ENCODE results near the gene AK9.
A peak's percentile ranks its signal among the peaks of the same experiment; 100 is the strongest.

The AK9 gene

GRCh38 chr6:109695468-109695867 is 4.5 kb upstream of the AK9 start:
- no peak for DNase-seq

GRCh38 chr6:109693111-109693510 is 2.1 kb upstream of the AK9 start:
- no peak for DNase-seq

- DNase-seq, result peak; percentile 43
Observed at GRCh38 chr6:109690373-109690736, 647 bp downstream of the AK9 start.

- DNase-seq, result no peak
Observed at GRCh38 chr6:109687271-109687761, 3.7 kb downstream of the AK9 start.

- DNase-seq, result no peak
Observed at GRCh38 chr6:109686566-109687265, 4.3 kb downstream of the AK9 start.

- DNase-seq, result peak; percentile 35
Observed at GRCh38 chr6:109678661-109679505, 12.1 kb downstream of the AK9 start.

GRCh38 chr6:109678240-109678639 is 12.8 kb downstream of the AK9 start:
- no peak for DNase-seq

- no peak for DNase-seq
Observed at GRCh38 chr6:109676724-109677123, 14.3 kb downstream of the AK9 start.

- DNase-seq, result no peak
Observed at GRCh38 chr6:109672839-109673238, 18.2 kb downstream of the AK9 start.

- no peak for DNase-seq
Observed at GRCh38 chr6:109672175-109672574, 18.8 kb downstream of the AK9 start.

GRCh38 chr6:109671733-109672132 is 19.3 kb downstream of the AK9 start:
- no peak for DNase-seq

GRCh38 chr6:109669811-109670210 is 21.2 kb downstream of the AK9 start:
- no peak for DNase-seq

GRCh38 chr6:109662192-109662591 is 28.8 kb downstream of the AK9 start:
- DNase-seq, result no peak

GRCh38 chr6:109660526-109661320 is 30.3 kb downstream of the AK9 start:
- DNase-seq, result no peak

GRCh38 chr6:109655761-109656262 is 35.2 kb downstream of the AK9 start:
- DNase-seq, result no peak

- DNase-seq, result no peak
Observed at GRCh38 chr6:109653264-109653663, 37.7 kb downstream of the AK9 start.

GRCh38 chr6:109644131-109644530 is 46.9 kb downstream of the AK9 start:
- DNase-seq, result no peak

- DNase-seq, result no peak
Observed at GRCh38 chr6:109632405-109632804, 58.6 kb downstream of the AK9 start.

GRCh38 chr6:109631403-109631802 is 59.6 kb downstream of the AK9 start:
- no peak for DNase-seq

- no peak for DNase-seq
Observed at GRCh38 chr6:109628158-109629000, 62.6 kb downstream of the AK9 start.

- DNase-seq, result no peak
Observed at GRCh38 chr6:109626311-109626710, 64.7 kb downstream of the AK9 start.

GRCh38 chr6:109625199-109625598 is 65.8 kb downstream of the AK9 start:
- no peak for DNase-seq

All from NCI-H2227 treated with DMSO at 0.1 percent for 48 hours (cell line).